Stimulated activated naive CD8-positive, alpha-beta T cell treated with anti-CD3 and anti-CD28 coated beads, Interleukin-15, Interleukin-2, amounts not matched to agents 100 U/mL and 50 U/mL, for 24 hours (primary cell): ENCODE results near the gene MAP1LC3B.
"Not testable (repeated sequence)": the region's sequence is repeated elsewhere in the genome, so short reads cannot be mapped to it uniquely, and the experiment has no call there.

Experiments used
- ATAC-seq: fragments of 150-1000 bp; cut with Tn5 transposase; one replicate; pipeline ENCODE4 v1.10.0; 2021
- DNase-seq: peaks from one replicate; pipeline ENCODE4 v3.0.0; 2021

The MAP1LC3B gene

DNA sequence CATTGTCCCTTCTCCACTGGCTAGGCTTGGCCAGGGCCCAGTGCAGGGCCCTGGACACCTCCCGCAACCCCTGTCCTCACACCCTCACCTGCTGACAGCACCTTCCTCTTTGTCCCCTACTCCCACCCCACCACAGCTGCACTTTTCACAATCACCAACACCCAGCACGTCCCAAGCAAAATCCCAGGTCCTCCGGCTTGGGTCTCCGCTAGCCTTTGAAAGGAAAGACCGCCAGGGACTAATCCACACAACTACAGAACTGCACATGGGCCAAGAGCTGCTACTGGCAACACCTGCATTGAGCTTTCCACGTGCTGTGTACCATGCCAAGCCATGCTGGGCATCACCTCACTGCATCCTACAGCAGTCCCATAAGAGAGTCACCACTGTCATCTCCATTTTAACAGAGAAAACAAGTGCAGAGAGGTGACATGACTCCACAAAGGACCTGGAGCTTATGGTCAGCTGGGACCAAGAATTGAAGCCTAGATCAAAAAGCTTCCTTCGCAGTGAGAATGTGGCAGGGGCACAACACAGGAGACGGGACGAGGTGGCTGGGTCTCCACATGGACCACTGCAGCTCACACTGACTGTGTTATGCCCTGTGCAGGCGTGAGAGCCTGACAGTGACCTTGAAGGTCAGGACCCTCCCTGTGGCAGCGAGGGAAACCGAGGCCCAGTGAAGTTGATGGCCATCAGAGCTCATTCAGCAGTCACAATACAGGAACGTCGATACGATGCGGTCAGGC lies 31.1 kb upstream of the MAP1LC3B start:
- no peak for DNase-seq
- ATAC-seq, result no peak

DNA sequence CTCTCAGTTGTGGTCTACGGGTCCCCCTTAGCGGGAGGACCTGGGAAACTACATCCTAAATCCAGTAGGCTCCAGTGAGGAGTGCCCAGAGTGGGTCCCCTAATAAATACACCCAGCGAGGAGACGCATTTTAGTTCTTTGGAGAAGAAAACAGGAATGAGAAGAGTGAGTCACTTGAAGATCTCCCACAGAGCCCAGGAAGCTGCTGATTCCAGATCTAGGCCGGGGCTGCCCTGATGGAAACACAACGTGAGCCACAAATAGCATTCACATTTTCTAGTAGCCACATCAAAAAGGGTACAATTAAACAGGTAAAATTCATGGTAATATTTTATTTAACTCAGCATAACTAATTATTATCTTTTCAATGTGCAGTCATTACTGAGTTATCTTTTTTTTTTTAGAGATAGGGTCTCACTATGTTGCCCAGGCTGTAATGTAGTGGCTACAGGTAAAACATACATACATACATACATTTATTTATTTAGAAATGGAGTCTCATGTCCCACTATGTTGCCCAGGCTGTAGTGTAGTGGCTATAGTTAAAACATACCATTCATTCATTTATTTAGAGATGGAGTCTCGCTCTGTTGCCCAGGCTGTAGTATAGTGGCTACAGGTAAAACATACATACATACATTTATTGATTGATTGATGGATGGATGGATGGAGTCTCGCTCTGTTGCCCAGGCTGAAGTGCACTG lies 30.1 kb upstream of the MAP1LC3B start:
- ATAC-seq (no peak), DNase-seq (no peak)

DNA sequence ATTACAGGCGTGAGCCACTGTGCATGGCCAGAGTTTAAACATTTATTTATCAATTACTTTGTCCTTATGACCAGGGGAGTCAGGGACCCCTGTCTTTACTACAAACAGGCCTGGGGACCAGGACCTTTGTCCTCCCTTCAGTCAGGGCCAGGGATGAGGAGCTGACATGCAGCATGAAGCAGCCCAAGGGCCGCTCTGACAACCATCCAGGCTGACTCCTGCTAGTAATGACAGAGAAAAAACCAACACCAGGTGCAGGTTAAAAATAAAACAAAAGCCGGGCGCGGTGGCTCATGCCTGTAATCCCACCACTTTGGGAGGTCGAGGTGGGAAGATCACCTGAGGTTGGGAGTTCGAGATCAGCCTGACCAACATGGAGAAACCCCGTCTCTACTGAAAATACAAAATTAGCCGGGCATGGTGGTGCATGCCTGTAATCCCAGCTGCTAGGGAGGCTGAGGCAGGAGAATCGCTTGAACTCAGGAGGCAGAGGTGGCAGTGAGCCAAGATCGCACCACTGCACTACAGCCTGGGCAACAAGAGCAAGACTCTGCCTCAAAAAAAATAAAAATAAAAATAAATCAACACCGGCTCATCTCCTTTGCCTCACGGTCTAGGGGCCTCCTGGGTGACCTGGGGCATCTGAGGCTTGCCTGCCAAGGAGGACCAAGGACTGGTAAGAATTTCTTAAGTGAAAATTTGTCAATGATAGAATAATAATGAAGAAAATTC lies 29.1 kb upstream of the MAP1LC3B start:
- not testable (repeated sequence) for ATAC-seq, DNase-seq

DNA sequence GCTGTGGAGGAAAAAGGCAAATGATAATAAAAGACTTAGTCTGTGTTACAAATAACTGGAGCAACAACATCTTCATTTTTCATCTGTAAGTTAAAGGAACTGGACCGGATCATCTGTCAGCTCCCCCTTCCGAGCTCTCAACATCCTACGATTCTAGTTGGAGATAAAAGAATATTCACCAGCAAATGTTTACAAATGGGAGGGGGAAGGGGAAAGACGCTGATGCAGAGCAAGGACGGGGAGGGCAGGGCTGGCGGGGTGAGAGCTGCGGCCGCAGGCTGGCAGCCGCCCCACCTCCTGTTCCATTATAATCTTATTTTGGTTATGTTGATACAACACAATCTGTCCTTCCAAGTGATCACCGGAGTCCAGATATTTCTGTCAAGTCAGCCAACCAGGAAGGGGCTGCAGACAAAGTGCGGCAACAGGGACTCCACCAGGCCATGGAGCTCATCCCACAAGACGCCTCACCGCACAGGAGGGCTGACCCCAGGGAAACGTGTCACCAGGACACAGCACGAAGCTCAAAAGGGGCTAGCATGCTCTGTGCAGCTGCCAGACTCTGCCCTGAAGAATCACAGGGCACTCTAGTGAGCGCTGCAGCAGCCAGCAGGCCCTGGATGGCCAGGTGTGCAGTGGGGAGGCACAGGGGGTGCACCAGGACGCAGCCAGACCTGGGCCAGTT lies 28.2 kb upstream of the MAP1LC3B start:
- ATAC-seq, result no peak
- DNase-seq, result no peak

DNA sequence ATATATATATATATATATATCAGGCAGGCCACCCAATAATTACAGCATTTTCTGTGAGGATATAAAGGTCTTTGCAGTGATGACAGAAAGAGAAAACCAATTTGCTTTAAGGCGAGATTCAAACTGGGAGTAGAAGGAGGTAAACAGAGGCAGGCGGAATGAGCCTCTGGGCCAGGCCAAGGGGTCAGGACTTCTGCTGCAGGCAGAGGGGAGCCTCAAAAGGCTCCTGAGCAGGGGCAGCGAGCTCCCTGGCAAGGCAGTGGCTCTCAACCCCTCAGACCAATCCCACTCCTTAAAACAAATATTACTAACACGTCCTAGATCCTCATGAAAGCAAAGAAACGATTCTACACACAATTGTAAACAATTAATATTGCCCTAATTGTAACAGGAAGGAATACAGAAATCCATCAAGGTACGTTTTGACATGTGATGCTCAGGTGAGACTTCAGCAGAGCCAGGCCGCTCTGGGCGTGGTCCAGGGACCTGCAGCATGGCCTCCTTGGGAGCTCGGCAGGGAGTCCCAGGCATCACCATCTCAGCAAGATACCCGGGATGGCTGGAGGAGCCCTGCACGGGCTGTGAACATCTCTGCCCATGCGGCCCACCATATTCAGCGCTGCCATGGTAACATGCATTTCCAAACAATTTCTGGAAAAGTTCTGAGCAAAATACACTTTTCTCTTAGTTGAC lies 27.0 kb upstream of the MAP1LC3B start:
- no peak for ATAC-seq

DNA sequence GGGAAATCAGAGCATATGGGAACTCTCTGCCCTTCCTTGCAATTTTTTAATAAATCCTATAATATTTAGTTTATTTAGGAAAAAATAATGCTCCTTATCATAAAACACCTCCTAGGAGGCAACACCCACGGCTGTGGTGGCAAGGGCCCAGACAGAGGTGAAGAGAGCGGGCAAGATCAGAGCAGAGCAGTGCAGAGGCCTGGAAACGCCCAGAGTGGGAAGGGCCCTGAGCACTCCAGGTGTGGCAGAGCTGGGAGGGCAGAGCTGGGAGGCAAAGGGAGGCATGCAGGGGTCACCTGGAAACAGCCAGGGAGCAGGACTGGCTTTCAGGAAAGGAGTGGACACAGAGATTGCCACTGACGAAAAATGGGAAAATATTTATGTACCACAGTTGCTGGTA lies 25.8 kb upstream of the MAP1LC3B start:
- DNase-seq (no peak), ATAC-seq (no peak)

More for the DNA sequence above, 27.0 kb upstream of the MAP1LC3B start:
- no peak for DNase-seq

DNA sequence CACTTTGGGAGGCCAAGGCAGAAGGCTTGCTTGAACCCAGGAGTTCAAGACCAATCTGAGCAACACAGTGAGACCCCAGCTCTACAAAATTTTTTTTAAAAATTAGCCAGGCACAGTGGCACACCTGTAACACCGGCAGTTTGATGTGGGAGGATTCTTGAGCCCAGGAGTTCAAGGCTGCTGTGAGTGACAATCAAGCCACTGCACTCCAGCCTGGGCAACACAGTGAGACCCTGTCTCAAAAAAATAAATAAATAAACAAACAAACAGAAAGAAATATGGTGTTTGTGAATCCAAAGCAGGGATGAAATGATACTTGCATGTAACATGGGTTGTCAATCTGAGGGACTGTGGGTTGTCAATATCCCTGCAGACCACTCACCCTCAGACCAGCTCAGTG lies 25.2 kb upstream of the MAP1LC3B start:
- no peak for ATAC-seq
- no peak for DNase-seq

DNA sequence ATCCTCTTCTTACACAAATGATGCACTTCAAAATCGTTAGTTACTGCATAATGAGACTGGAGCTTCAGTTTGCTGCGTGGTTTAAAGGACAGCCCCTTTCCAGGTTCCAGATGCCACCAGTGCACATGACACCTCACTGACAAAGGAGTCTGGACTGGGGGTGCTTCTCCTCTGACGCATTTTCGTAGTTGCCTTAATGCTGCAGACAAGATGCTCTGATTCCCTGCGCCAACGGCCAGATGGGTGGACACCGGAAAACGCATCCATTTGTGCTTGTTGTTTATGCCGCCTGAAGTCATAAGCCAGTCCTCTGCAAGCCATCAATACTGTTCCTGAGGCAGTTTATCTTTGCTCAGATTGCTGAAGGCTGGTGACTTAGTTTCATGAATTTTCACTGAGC lies 24.6 kb upstream of the MAP1LC3B start:
- no peak for DNase-seq
- no peak for ATAC-seq

DNA sequence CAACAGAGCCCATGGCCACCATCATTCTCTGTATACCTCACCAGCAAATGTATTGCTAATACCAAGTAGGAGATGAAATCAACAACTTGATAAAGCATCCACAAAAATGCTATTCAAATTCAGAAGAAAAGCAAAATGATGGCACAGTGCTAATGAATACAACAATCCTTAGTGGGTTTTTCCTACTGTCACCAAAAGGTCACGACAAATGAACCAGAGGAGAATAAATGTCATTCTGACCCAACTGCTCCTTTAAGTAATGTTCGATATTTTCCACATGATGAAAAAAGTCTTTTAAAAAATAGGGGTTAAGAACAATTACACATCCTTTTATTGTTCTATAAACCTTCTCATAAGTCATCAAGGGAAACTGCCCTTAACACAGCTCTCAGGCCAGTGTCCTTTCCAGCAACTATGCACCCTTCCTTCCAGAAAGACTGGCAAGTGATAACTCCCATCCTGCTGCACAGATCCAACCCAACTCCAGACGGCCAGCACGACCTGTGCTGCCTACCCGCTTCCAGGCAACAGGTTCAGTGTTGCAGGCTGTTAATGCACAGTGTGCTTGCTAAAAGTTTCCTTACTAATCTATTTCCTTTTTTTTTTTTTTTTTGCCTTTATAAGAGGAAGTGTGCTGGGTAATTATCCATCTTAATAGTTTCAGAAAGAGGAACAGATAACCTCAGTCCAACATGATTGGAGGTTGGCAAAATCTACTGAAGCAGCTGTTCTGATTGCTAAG lies 23.9 kb upstream of the MAP1LC3B start:
- ATAC-seq (peak; percentile 72), DNase-seq (no peak)

DNA sequence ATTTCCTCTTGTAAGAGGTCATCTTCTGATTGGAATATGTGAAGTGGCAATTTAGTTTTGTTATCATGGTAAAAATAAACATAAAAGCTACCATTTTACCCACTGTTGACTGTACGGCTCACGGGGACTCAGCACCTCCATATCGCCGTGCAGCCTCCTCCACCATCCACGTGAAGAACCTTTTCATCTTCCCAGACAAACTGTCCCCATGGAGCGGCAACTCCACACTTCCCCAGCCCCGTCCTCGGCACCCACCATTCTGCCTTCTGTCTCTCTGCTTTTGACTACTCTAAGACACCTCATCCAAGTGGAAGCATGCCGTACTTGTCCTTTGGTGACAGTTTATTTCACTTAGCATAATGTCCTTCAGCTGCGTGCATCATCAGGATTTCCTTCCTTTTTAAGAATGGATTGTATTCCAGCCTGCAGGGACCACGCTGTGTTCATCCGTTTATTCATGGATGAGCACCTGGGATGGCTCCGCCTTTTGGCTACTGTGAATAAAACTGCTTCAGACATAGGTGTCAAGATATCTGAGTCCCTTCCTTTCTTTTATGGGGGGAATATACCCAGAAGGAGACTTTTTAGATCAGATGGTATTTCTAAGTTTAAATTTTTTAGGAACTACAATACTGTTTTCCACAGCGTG lies 22.9 kb upstream of the MAP1LC3B start:
- no peak for ATAC-seq
- DNase-seq, result no peak

DNA sequence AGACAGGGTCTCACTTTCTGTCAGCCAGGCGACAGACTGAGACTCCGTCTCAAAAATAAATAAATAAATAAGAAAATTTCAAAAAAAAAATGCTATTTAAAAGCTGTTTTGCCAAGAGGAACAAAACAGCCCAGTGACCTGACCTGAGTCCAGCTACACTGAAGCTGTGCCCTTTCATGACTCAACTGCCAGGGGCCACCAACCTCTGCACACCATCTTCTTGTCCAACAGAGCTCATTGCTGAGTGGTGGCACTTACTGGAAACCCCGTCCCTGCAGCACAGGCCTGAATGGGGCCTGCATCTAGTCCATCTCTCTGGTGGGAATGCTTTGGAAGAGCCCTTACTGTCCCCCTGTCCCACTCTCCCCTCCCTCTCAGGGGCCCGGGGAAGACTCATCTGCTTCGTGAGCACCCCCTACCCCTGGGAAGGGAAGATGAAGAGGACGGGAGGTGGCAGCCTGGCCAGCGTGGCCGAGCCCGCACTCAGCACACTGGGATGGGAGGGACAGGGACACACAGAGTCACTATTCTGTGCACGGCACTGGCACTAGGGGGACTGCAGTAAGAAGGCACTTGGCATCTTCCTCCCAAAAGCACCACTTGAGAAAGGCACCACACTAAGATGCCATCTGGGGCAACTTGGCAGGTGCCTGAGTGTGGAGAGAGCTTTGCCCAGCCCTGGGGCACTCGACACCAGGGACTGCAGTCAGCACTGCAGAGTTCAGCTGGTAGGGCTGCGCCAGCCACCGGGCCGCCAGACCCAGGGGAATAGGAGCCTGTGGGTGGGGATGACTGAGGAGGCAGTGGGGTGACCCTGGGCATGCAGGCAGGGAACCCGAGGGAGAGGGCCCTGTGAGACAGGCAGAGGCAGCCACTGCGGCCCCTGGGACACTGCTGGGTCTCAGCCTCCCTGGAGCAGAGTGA lies 22.1 kb upstream of the MAP1LC3B start:
- DNase-seq, result no peak
- ATAC-seq, result no peak

DNA sequence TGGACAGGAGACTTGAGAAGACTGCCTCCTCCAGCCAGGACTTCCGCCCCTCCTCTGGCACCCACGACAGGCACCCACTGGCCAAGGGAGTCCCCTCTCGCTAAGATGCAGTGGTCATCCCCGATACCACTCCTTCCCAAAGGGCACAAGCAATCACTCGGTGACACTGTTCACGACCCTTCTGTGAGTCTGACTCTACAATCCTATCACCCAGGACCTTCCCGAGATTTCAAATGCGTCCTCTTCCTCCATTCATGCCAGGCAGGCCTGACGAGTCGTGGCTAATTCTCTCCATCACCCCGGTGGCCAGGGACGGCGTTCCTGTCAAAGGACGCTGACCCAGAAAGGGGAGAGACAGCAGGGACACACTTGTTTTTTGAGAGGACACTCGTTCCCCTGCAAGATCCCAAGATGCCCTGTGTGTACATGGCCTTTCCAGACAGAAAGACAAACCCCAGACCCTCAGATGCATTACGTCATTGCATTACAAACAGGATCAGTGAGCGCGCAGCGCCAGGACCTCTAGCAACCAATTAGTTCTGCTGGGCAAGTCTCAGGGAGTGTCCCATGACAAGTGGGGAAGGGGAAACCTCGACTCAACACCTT lies 20.8 kb upstream of the MAP1LC3B start:
- ATAC-seq, result no peak

DNA sequence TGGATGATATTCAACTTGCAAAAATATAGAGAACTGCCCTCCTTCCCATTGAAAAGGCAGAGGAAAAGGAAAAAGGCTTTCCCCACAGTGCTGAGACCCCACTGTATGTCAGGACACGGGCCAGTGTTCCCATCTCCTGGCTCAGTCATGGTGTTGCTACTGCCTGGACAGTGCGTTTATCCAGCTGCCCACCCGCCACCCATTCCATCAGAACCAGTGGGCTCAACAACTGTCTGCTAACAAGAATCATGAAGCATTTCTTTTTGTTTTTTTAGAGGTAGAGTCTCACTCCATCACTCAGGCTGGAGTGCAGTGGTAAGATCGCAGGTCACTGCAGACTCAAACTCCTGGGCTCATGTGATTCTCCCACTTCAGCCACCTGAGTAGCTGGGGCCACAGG lies 19.8 kb upstream of the MAP1LC3B start:
- ATAC-seq (no peak), DNase-seq (no peak)

More for the DNA sequence above, 20.8 kb upstream of the MAP1LC3B start:
- DNase-seq, result no peak

DNA sequence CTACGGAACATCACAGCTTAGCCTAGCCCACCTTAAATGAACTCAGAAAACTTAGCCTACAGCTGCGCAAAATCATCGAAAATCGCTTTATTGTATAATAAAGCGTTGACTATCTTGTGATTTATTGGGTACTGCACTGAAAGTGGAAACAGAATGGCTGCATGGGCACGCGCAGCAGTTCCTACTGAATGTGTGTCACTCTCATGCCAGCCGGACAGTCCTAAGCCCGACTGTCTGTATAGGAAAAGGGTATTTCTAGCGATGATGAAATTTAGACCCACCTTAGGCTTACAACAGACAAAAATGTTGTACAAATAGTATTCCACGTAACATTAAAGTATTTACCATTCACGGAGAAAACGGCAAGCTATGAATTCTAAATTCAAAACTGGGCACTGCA lies 17.8 kb upstream of the MAP1LC3B start:
- ATAC-seq (no peak), DNase-seq (no peak)

DNA sequence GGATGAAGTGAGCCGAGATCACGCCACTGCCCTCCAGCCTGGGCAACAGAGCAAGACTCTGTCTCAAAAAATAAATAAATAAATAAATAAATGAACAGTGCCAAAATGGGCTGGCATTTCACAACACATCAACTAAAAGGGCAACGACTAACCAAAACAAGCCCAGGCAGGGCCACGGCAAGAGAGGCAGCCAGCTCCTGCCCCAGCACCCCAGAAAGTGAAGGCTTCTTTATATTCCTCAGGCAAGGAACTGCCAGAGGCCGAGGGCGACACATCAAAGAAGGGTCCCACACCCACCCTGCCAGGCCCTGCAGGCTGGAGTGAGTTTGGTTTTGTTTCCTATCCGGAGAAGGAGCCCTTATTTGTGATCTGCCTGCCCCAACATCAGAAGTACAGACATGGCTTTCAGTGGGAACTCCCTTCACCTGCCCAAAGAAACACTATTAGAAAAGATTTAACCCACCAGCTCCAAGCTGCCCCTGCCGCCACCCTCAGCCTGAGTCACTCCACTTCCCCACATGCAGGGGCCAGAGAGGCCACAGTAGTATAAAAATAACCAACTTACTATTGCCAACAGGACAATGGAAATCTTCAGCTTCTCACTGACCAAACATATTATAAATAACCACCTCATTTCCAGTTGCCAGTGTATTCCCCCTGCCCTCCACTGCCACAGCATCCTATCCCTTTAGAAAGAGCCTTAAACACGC lies 16.6 kb upstream of the MAP1LC3B start:
- DNase-seq (no peak), ATAC-seq (no peak)

DNA sequence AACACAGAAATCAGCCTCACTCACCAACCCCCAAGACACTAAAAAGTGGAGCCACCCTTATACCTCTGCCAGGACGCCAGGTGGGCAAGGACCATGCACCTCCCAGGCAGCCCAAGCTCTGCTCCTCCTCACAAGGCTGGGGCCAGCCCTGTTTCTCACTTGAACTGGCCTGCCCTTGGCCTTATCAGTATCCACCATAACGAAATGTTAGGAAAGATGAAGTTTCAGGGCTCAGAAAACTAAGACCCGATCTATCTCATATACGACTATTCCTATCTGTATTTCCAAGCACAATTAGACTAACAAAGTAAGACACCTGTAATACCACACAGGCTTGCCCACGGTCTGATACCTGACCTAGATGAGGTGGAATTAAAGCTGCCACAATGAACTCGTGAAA lies 15.5 kb upstream of the MAP1LC3B start:
- no peak for ATAC-seq

DNA sequence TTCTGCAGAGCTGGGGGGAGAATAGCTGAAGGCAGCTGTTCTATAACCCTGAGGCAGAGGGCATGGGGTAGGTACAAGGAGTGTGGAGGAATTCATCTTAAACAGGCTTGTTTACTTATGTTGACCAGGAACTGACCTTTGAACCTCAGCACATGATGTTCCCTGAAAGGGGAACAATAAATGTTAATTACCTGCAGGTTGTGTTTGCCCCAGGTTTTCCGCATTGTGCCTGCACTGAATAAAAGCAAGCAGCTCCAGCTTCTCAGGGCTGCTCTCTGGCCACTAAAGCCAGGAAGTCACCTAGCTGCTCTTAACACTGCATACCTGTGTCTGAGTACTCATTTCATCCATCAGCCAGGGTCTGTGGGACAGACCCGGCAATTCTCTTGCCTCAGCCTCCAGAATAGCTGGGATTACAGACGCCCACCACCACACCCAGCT lies 12.8 kb upstream of the MAP1LC3B start:
- DNase-seq, ATAC-seq: not testable (repeated sequence)

More for the DNA sequence above, 15.5 kb upstream of the MAP1LC3B start:
- DNase-seq, result no peak

DNA sequence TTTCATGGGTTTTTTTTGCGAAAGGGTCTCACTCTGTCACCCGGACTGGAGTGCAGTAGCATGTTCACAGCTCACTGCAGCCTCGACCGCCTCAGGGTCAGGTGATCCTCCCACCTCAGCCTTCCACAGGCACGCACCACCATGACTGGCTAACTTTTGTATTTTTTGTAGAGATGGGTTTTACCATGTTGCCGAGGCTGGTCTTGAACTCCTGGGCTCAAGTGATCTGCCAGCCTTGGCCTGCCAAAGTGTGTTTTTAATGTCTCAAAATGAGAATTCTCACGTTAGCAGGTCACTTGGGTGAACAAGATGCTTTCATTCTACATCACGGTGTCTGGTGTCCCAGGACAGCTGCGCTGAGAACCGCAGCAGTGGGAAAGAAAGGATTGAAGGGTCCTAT lies 11.7 kb upstream of the MAP1LC3B start:
- DNase-seq, result no peak
- ATAC-seq, result no peak
